GM18951 (cell line): ENCODE measurements around the gene AHNAK.
"Not testable (repeated sequence)": the region's sequence is repeated elsewhere in the genome, so short reads cannot be mapped to it uniquely, and the experiment has no call there.

Experiments used
- POLR2A ChIP-seq: IDR thresholded peaks from 4 replicates; pipeline ENCODE4 v1.6.1; 2011; ENCODE audit warnings: mild to moderate bottlenecking; ENCODE audit not compliant: insufficient read length, insufficient read depth; ENCODE audit errors: extremely low read depth
- in situ Hi-C: fragments of 300-500 bp; cut with MboI; formaldehyde crosslinking; loops from one replicate; pipeline ENCODE4 v1.12.0; 2022; ENCODE audit warnings: low sequenced_read_pairs, mixed read lengths, inconsistent platforms; ENCODE audit not compliant: unreplicated experiment

AHNAK gene, protein sequence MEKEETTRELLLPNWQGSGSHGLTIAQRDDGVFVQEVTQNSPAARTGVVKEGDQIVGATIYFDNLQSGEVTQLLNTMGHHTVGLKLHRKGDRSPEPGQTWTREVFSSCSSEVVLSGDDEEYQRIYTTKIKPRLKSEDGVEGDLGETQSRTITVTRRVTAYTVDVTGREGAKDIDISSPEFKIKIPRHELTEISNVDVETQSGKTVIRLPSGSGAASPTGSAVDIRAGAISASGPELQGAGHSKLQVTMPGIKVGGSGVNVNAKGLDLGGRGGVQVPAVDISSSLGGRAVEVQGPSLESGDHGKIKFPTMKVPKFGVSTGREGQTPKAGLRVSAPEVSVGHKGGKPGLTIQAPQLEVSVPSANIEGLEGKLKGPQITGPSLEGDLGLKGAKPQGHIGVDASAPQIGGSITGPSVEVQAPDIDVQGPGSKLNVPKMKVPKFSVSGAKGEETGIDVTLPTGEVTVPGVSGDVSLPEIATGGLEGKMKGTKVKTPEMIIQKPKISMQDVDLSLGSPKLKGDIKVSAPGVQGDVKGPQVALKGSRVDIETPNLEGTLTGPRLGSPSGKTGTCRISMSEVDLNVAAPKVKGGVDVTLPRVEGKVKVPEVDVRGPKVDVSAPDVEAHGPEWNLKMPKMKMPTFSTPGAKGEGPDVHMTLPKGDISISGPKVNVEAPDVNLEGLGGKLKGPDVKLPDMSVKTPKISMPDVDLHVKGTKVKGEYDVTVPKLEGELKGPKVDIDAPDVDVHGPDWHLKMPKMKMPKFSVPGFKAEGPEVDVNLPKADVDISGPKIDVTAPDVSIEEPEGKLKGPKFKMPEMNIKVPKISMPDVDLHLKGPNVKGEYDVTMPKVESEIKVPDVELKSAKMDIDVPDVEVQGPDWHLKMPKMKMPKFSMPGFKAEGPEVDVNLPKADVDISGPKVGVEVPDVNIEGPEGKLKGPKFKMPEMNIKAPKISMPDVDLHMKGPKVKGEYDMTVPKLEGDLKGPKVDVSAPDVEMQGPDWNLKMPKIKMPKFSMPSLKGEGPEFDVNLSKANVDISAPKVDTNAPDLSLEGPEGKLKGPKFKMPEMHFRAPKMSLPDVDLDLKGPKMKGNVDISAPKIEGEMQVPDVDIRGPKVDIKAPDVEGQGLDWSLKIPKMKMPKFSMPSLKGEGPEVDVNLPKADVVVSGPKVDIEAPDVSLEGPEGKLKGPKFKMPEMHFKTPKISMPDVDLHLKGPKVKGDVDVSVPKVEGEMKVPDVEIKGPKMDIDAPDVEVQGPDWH (N-terminal part only)

DNA sequence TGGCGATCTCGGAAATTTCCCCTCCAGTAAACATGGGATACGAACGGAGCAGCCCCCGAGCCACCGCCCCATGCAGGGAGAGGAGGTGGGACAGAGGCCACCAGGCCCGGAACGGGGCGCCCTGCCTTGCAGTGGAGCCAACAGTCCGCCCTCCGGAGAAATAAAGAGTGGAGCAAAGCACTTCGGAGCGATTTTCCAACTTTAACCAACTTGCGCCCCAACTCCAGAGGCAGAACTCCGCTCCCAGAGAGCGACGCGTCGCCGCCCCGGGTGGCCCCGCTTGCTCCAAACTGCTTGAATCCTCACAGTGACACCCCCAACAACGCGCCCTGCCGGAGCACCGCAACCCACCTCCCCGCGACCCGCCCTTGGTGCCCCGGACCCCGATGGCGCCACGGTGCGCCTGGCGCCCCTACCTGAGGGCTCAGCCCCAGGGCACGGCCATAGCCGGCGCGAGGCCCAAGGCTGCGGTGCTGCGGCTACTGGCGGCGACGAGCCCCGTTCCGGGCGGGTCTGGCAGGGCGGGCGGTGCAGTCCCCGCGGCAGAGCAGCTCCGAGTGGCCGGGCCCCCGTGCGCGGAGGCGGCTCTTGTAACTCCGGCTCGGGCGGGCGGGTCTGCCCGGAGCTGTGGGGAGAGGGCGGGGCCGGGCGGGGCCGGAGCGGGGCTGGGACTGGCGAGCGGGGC lies at the start of gene AHNAK:
AHNAK (minus strand) TSS at position 563 of the 685 bp plus-strand sequence. CDS start 10,708 bp downstream, outside the sequence.
- peak; percentile 53 for TF ChIP-seq POLR2A
- in situ Hi-C loops = no loop called here

DNA sequence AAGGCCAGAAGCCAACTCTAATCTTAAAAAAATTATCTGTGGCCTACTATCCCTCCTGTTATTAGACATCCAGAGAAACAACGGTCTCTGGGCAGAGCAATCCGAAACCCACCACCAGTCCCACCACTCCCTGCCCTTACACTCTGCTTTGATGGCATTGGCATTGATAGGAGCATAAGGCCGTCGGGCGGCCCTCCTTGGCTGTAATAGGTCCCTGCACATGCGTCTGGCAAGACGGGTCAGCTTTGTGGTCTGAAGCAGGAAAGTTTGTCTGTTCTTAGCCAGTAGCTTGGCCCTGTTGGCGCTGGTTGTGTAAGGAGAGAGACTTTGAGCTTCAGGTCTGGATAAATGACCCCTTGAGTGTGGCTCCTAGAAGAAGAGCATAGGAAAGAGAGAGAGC lies 48.5 kb upstream of the AHNAK start:
- no peak for TF ChIP-seq POLR2A
- in situ Hi-C loops = no loop called here

DNA sequence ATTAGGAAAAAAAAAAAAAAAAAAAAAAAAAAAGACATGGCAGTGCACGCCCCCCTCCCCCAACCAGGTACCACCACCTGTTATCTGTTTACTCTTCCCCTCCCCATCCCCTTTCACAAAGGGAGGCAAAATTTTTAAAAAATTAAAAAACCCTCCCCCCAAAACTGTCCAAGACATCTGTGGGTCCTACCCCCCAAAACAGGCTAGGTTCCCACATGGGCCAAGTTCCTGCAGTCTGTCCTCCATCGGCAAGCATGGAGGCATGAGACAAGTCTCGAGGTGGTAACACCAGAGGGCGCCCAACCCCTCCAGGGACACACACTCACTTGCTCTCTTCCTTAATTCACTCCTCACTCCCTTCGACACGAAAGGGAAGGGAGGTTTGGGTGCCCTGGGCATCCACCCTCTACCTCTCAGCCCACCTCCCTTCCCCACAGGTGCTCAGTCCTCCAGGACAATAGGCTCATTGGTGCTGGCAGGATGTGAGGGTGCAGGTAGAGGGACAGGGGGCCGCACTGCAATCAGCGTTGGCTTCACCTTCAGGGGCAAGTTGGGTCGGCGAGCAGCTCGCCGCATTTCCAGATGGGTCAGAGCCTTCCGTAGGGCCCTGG lies 46.9 kb upstream of the AHNAK start:
- TF ChIP-seq POLR2A = peak; percentile 18
- in situ Hi-C loops = no loop called here

DNA sequence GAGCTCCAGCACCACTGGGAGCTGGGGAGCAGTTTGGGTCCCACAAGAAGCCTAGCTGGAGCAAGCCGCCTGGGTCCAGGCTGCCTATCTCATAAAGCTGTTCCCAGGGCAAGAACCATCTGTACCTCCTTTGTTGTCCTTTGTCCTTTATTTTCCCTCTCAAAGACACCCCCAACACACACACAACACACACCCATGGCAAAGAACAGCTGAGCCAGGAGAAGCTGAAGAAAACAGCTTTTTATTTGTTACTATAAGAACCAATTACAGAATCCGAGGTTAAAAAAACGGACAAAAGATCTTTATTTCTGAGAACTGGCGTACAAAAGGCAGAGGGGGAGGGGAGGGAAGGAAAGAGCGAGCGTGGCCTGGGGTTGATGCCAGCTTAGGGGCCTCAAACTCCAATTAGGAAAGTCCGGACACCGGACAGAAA lies 46.4 kb upstream of the AHNAK start:
- in situ Hi-C loops = no loop called here
- no peak for TF ChIP-seq POLR2A

DNA sequence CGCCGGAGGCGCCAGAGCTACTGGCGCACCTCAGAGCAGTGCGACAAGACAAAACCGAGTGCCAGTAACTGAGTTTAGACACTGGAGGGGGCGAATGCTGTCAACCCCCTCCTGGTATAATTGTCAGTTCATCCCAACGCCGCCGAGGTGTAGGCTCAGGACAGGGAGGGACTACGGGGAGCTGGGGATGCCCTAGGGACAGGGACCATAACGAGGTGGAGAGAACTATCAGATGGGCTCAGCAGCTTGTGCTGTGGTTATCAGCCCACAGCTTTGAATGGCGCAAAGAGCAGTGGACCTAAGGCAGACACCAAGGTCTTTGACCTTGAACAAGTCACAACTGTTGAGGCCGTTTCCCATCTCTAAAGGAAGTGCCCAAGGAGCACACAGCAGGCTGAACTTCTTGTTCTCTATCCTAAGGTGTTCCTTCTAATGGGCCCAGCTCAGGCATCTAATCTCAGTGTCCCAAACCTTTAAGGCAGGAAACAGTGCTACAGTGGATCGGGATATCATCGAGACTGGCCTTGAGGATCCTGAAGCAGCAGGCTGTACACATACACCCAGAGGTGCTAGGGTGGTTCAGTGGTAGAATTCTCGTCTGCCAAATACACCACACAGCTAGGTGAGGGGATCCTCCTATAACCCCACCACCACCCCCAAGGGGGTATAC lies 45.7 kb upstream of the AHNAK start:
- in situ Hi-C loops = no loop called here
- no peak for TF ChIP-seq POLR2A

DNA sequence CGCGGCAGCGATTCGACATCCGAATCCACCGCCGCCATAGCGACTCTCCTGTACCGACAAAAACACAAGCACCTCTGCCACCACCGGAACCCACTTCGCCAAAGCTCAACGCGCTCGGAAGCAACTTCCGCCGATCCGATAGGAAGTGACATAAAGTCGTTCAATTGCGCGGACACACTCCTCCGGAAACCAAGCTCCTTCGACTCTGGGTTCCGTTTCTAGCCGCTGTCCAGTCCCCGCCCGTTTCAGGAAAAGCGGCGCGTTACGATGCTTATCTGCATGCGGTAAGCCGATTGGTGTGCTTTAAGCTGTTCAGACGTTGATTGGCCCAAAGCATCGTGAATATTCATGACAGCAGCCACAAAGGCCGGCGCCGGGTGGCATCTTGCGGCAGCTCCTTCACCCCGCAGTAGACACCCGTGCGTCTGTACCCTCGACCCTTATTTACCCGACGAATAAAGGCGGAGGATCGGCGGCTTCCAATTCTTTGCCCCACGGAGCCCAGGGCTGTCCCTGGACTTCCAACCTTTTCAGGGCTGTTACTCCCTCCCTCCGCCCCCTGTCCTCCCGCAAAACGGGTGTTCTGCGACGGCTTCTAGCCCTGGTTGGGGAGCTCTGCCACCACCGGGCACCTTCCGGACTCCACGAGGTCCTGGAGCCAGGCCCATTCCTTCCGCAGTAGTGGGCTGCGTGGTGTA lies 45.0 kb upstream of the AHNAK start, which contains the start of gene TUT1:
TUT1 (minus strand) TSS at position 76 of the 698 bp plus-strand sequence; CDS start at position 38, 38 bp downstream.
- in situ Hi-C loops = no loop called here
- TF ChIP-seq POLR2A = peak; percentile 97

DNA sequence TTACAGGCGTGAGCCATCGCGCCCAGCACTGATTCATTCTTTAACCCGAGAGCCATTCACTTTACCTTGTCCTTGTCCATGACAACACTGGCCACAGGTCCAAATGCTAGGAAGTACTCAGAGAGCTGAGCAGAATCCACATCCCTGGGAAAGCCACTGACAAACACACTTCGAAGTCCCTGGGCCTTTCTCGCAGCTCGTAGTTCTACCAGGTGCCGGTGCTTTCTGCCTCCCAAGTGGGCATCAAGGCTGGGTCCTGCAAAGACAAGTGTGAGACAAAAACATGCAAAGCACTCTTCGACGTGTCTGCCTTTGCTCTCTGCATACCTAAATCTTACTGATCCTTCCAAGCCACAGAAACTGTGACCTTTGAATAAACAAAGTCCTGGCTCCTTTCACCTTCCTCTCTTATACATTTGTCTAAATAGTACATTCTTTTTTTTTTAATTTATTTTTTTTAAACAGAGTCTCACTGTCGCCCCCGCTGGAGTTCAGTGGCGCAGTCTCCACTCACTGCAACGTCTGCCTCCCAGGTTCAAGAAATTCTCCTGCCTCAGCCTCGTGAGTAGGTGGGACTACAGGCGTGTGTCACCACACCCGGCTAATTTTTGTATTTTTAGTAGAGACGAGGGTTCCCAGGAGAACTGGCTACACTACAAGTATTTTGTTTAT lies 42.5 kb upstream of the AHNAK start:
- in situ Hi-C loops = no loop called here
- TF ChIP-seq POLR2A = no peak

DNA sequence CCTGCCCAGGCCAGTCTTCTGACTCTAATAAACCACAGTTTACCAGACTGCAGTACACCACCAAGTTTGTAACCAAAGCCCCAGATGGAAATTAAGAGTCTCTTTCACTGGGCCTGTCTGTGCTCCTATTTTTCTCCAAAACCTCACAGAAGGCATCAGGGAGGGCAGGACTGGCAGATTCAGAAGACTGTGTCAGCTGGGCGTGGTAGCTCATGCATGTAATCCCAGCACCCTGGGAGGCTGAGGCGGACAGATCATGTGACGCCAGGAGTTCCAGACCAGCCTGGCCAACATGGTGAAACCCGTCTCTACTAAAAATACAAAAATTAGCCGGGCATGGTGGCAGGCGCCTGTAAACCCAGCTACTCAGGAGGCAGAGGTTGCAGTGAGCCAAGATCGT lies 38.8 kb upstream of the AHNAK start:
- in situ Hi-C loops = not testable (repeated sequence)

DNA sequence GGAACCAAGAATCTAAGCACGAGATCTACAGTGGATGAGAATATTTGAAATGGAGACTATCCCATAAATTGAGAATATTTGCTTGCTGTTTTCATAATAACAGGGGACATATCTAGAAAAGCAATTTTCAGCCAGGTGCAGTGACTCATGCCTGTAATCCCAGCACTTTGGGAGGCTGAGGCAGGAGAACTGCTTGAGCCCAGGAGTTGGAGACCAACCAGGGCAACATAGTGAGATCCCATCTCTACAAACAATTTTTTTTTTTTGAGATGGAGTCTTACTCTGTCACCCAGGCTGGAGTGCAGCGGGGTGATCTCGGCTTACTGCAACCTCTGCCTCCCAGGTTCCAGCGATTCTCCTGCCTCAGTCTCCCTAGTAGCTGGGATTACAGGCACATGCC lies 35.1 kb upstream of the AHNAK start:
- in situ Hi-C loops = not testable (repeated sequence)

DNA sequence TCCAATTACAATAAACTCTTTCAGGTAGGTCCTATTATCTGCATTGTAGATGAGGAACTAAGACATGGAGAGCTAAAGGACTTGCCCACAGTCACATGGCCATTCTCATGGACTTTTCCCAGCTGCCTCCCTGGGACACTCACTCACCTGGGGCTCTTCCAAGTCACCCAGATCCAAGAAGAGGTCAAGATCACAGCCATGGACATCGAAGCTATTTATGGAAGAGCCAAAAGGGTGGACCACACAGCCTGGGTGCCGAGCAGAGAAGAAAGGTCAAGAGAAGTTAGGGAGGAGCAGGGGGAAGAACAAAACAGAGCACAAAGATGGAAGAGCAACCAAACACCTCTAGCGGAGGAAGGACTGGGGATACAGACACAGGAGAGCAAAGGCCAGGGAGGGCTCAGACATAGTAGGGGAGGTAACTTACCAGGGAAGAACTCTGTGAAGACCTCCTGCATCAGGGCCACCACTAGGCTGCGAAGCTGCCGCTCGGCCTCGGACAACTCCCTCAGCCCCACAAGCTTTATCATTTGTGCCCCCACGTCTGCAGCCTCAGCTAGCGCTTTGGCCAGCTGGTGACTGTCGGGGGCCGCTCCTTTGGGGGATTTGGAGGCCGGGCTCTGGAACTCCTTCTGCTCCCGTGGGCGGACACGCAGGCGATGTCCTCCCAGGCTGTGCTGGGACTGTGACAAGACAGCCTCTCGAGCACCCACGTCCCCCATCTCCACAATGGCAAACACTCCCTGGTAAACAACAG lies 34.5 kb upstream of the AHNAK start:
- in situ Hi-C loops = no loop called here

DNA sequence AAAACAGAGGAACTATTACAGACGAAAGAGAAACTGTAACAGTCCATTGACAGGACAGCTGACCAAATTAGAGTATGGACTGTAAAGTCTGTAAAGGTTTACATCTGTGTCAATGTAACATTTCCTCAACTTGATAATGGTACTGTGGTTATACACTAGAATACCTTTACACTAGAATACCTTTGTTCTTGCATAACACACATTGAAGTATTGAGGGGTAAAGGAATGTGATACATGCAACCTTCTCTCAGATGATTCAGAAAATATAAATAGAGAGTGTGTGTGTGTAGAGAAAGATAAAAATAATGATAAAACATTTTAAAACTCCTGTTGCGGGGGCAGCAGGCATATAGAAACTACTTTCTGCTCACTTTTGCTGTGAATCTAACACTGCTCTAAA lies 32.6 kb upstream of the AHNAK start:
- no peak for TF ChIP-seq POLR2A
- in situ Hi-C loops = no loop called here

More for the DNA sequence above, 34.5 kb upstream of the AHNAK start:
- TF ChIP-seq POLR2A = no peak
